Panc1 (cell line): ENCODE measurements around the gene BCAS3.

Source experiments
- CTCF ChIP-seq: fragments of 450-650 bp; IDR thresholded peaks from 2 replicates; pipeline ENCODE4 v1.5.1; 2017; ENCODE audit warnings: mild to moderate bottlenecking
- POLR2AphosphoS5 ChIP-seq: IDR thresholded peaks from 2 replicates; pipeline ENCODE4 v1.6.1; 2012; ENCODE audit warnings: mild to moderate bottlenecking, low read depth, low read length, moderate library complexity
- REST ChIP-seq, 2 experiments: IDR thresholded peaks; 2 replicates each; pipeline ENCODE4 v1.6.1; 2011 to 2012; ENCODE audit warnings: low read depth in 2 of 2, control low read depth in 1 of 2, low read length in 1 of 2, mild to moderate bottlenecking in 1 of 2, moderate library complexity in 1 of 2; ENCODE audit not compliant: insufficient read depth in 1 of 2

GRCh38 chr17:60840456-60840855 is 162.8 kb downstream of the BCAS3 start:
- TF ChIP-seq CTCF = no peak
- TF ChIP-seq POLR2AphosphoS5 = no peak
- no peak for TF ChIP-seq REST (IDR thresholded peaks at IDR 0.05; ENCODE audit: insufficient read depth in 1 of 2, low read depth in 2 of 2, low read length in 1 of 2)
